Memory B cell (primary cell): Measurements from ENCODE around the gene PRRC2A.

Experiments used
- ATAC-seq: fragments of 150-1000 bp; cut with Tn5 transposase; 2 replicates; pipeline ENCODE4 v1.10.0; 2021; ENCODE audit warnings: low read depth, mild to moderate bottlenecking, moderate library complexity
- DNase-seq, 2 donors: peaks; one replicate each; pipeline ENCODE4 v3.0.0; 2022; ENCODE audit warnings: low spot score in 2 of 2
- H3K27ac Mint-ChIP-seq: one replicate; pipeline ENCODE4 v1.8.0; 2022; ENCODE audit warnings: mild to moderate bottlenecking, moderate library complexity, mixed read lengths
- H3K27me3 Mint-ChIP-seq: one replicate; pipeline ENCODE4 v1.8.0; 2022; ENCODE audit warnings: mixed read lengths
- H3K36me3 Mint-ChIP-seq: one replicate; pipeline ENCODE4 v1.8.0; 2022; ENCODE audit warnings: mild to moderate bottlenecking, mixed read lengths
- H3K4me1 Mint-ChIP-seq: one replicate; pipeline ENCODE4 v1.8.0; 2022; ENCODE audit warnings: mixed read lengths
- H3K4me3 Mint-ChIP-seq: one replicate; pipeline ENCODE4 v1.8.0; 2022; ENCODE audit warnings: mild to moderate bottlenecking, moderate library complexity, mixed read lengths
- H3K9me3 Mint-ChIP-seq: one replicate; pipeline ENCODE4 v1.8.0; 2022; ENCODE audit warnings: mixed read lengths

Gene PRRC2A

GRCh38 chr6:31620586-31621319 is at the start of gene PRRC2A:
Gene PRRC2A, plus strand, starts transcription at chr6:31620715. Its CDS starts 2,075 bp downstream, at chr6:31622790.
- peak within 1 kb of the TSS; percentile 88 for H3K4me3 Mint-ChIP-seq
- H3K27ac Mint-ChIP-seq, result peak within 1 kb of the TSS; percentile 92
- peaks cover 11% of the 10 kb centered on the region for H3K36me3 Mint-ChIP-seq
- ATAC-seq, result peak; percentile 29
- no peaks in the 10 kb centered on the region for H3K9me3 Mint-ChIP-seq
- no peaks in the 10 kb centered on the region for H3K27me3 Mint-ChIP-seq
- H3K4me1 Mint-ChIP-seq, result peaks cover 22% of the 10 kb centered on the region
- DNase-seq, result no peak

- peak within 1 kb of the TSS; percentile 96 for H3K4me3 Mint-ChIP-seq
- H3K36me3 Mint-ChIP-seq, result peaks cover 13% of the 10 kb centered on the region
- peaks cover 73% of the 10 kb centered on the region for H3K4me1 Mint-ChIP-seq
- H3K9me3 Mint-ChIP-seq, result no peaks in the 10 kb centered on the region
- H3K27me3 Mint-ChIP-seq, result no peaks in the 10 kb centered on the region
- ATAC-seq (peak; percentile 58), DNase-seq (peak; percentile 60 to 71)
- peak within 1 kb of the TSS; percentile 95 for H3K27ac Mint-ChIP-seq
Measured at GRCh38 chr6:31572041-31572911, 48.2 kb upstream of the PRRC2A start, which contains the start of gene LTA. Gene LTA, plus strand, starts transcription at chr6:31572289. Its CDS starts 454 bp downstream, at chr6:31572743.

DNA sequence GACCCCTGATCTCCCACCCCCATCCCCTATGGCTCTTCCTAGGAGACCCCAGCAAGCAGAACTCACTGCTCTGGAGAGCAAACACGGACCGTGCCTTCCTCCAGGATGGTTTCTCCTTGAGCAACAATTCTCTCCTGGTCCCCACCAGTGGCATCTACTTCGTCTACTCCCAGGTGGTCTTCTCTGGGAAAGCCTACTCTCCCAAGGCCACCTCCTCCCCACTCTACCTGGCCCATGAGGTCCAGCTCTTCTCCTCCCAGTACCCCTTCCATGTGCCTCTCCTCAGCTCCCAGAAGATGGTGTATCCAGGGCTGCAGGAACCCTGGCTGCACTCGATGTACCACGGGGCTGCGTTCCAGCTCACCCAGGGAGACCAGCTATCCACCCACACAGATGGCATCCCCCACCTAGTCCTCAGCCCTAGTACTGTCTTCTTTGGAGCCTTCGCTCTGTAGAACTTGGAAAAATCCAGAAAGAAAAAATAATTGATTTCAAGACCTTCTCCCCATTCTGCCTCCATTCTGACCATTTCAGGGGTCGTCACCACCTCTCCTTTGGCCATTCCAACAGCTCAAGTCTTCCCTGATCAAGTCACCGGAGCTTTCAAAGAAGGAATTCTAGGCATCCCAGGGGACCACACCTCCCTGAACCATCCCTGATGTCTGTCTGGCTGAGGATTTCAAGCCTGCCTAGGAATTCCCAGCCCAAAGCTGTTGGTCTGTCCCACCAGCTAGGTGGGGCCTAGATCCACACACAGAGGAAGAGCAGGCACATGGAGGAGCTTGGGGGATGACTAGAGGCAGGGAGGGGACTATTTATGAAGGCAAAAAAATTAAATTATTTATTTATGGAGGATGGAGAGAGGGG is 47.0 kb upstream of the PRRC2A start:
- peak overlapping the region; percentile 95 for H3K27ac Mint-ChIP-seq
- H3K4me1 Mint-ChIP-seq, result peaks cover 65% of the 10 kb centered on the region
- DNase-seq, result no peak
- H3K4me3 Mint-ChIP-seq, result peak overlapping the region; percentile 96
- H3K27me3 Mint-ChIP-seq, result no peaks in the 10 kb centered on the region
- ATAC-seq, result no peak
- H3K36me3 Mint-ChIP-seq, result peaks cover 7% of the 10 kb centered on the region
- H3K9me3 Mint-ChIP-seq, result no peaks in the 10 kb centered on the region

- Mint-ChIP-seq H3K27ac (peak overlapping the region; percentile 95), H3K9me3 (no peaks in the 10 kb centered on the region), H3K4me1 (peaks cover 64% of the 10 kb centered on the region), H3K4me3 (peak overlapping the region; percentile 88), H3K27me3 (no peaks in the 10 kb centered on the region), H3K36me3 (peaks cover 7% of the 10 kb centered on the region)
- DNase-seq (no peak), ATAC-seq (no peak)
Measured at GRCh38 chr6:31574106-31575061, 46.1 kb upstream of the PRRC2A start.

- Mint-ChIP-seq H3K4me3 (peak within 1 kb of the TSS; percentile 88), H3K9me3 (no peaks in the 10 kb centered on the region), H3K4me1 (peaks cover 63% of the 10 kb centered on the region), H3K27ac (peak within 1 kb of the TSS; percentile 95), H3K27me3 (no peaks in the 10 kb centered on the region), H3K36me3 (peaks cover 9% of the 10 kb centered on the region)
- peak in 1 of 2 donors; percentile 29 for DNase-seq
- peak; percentile 13 for ATAC-seq
Measured at GRCh38 chr6:31575335-31575901, 45.1 kb upstream of the PRRC2A start, which contains the start of gene TNF. Gene TNF, plus strand, starts transcription at chr6:31575565. Its CDS starts 177 bp downstream, at chr6:31575742.

DNA sequence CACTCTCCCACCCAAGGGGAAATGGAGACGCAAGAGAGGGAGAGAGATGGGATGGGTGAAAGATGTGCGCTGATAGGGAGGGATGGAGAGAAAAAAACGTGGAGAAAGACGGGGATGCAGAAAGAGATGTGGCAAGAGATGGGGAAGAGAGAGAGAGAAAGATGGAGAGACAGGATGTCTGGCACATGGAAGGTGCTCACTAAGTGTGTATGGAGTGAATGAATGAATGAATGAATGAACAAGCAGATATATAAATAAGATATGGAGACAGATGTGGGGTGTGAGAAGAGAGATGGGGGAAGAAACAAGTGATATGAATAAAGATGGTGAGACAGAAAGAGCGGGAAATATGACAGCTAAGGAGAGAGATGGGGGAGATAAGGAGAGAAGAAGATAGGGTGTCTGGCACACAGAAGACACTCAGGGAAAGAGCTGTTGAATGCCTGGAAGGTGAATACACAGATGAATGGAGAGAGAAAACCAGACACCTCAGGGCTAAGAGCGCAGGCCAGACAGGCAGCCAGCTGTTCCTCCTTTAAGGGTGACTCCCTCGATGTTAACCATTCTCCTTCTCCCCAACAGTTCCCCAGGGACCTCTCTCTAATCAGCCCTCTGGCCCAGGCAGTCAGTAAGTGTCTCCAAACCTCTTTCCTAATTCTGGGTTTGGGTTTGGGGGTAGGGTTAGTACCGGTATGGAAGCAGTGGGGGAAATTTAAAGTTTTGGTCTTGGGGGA is 44.4 kb upstream of the PRRC2A start:
- peak overlapping the region; percentile 95 for H3K27ac Mint-ChIP-seq
- peak in 1 of 2 donors; percentile 30 for DNase-seq
- H3K9me3 Mint-ChIP-seq, result no peaks in the 10 kb centered on the region
- peaks cover 62% of the 10 kb centered on the region for H3K4me1 Mint-ChIP-seq
- no peaks in the 10 kb centered on the region for H3K27me3 Mint-ChIP-seq
- H3K4me3 Mint-ChIP-seq, result peak overlapping the region; percentile 88
- peak; percentile 12 for ATAC-seq
- peaks cover 16% of the 10 kb centered on the region for H3K36me3 Mint-ChIP-seq

- Mint-ChIP-seq H3K27ac (peak overlapping the region; percentile 95), H3K4me3 (peak overlapping the region; percentile 88), H3K9me3 (no peaks in the 10 kb centered on the region), H3K4me1 (peaks cover 55% of the 10 kb centered on the region), H3K36me3 (peaks cover 23% of the 10 kb centered on the region), H3K27me3 (no peaks in the 10 kb centered on the region)
- no peak for DNase-seq
- no peak for ATAC-seq
Measured at GRCh38 chr6:31576897-31577578, 43.5 kb upstream of the PRRC2A start.

DNA sequence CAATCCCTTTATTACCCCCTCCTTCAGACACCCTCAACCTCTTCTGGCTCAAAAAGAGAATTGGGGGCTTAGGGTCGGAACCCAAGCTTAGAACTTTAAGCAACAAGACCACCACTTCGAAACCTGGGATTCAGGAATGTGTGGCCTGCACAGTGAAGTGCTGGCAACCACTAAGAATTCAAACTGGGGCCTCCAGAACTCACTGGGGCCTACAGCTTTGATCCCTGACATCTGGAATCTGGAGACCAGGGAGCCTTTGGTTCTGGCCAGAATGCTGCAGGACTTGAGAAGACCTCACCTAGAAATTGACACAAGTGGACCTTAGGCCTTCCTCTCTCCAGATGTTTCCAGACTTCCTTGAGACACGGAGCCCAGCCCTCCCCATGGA is 42.9 kb upstream of the PRRC2A start:
- DNase-seq (no peak), ATAC-seq (no peak)
- Mint-ChIP-seq H3K27ac (no peak overlapping the region), H3K9me3 (no peaks in the 10 kb centered on the region), H3K4me1 (peaks cover 55% of the 10 kb centered on the region), H3K36me3 (peaks cover 23% of the 10 kb centered on the region), H3K27me3 (no peaks in the 10 kb centered on the region), H3K4me3 (peak overlapping the region; percentile 88)

DNA sequence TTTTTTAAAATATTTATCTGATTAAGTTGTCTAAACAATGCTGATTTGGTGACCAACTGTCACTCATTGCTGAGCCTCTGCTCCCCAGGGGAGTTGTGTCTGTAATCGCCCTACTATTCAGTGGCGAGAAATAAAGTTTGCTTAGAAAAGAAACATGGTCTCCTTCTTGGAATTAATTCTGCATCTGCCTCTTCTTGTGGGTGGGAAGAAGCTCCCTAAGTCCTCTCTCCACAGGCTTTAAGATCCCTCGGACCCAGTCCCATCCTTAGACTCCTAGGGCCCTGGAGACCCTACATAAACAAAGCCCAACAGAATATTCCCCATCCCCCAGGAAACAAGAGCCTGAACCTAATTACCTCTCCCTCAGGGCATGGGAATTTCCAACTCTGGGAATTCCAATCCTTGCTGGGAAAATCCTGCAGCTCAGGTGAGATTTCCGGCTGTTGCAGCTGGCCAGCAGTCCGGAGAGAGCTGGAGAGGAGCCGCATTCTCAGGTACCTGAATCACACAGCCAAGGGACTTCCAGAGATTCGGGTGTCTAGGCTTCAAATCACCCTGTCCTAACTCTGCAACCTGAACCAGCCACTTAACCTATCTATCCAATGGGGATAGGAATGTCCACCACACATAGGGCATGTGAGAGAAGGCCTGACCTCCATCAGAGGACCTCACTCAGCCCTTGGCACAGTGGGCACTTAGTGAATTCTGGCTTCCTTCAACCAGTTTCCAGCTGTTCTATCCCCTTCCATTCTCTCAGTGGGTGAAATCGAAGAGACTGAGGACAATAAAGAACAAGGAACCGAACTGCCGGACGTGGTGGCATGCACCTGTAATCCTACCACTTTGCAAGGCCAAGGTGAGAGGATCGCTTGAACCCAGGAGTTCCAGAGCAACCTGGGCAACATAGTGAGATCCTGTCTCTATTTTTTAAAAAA is 42.1 kb upstream of the PRRC2A start:
- ATAC-seq (no peak), DNase-seq (no peak)
- H3K4me1 Mint-ChIP-seq, result peaks cover 52% of the 10 kb centered on the region
- peak overlapping the region; percentile 94 for H3K27ac Mint-ChIP-seq
- H3K27me3 Mint-ChIP-seq, result no peaks in the 10 kb centered on the region
- peaks cover 23% of the 10 kb centered on the region for H3K36me3 Mint-ChIP-seq
- H3K9me3 Mint-ChIP-seq, result no peaks in the 10 kb centered on the region
- peak overlapping the region; percentile 97 for H3K4me3 Mint-ChIP-seq

GRCh38 chr6:31579119-31579505 is 41.4 kb upstream of the PRRC2A start:
- no peak for DNase-seq
- peaks cover 23% of the 10 kb centered on the region for H3K36me3 Mint-ChIP-seq
- H3K4me1 Mint-ChIP-seq, result peaks cover 45% of the 10 kb centered on the region

More at GRCh38 chr6:31579119-31579505, 41.4 kb upstream of the PRRC2A start:
- Mint-ChIP-seq H3K4me3 (peak overlapping the region; percentile 97), H3K27ac (peak overlapping the region; percentile 94), H3K9me3 (no peaks in the 10 kb centered on the region), H3K27me3 (no peaks in the 10 kb centered on the region)
- ATAC-seq, result no peak
